ENCODE measurements around the gene TCF23.

- no peak for TF ChIP-seq MAX (IDR thresholded peaks at IDR 0.05)
- no peak for TF ChIP-seq RAD21 (IDR thresholded peaks at IDR 0.05; ENCODE audit: low read depth)
- TF ChIP-seq EP300 (IDR thresholded peaks at IDR 0.05; ENCODE audit: borderline replicate concordance) = no peak
- TF ChIP-seq, protein P1, sequence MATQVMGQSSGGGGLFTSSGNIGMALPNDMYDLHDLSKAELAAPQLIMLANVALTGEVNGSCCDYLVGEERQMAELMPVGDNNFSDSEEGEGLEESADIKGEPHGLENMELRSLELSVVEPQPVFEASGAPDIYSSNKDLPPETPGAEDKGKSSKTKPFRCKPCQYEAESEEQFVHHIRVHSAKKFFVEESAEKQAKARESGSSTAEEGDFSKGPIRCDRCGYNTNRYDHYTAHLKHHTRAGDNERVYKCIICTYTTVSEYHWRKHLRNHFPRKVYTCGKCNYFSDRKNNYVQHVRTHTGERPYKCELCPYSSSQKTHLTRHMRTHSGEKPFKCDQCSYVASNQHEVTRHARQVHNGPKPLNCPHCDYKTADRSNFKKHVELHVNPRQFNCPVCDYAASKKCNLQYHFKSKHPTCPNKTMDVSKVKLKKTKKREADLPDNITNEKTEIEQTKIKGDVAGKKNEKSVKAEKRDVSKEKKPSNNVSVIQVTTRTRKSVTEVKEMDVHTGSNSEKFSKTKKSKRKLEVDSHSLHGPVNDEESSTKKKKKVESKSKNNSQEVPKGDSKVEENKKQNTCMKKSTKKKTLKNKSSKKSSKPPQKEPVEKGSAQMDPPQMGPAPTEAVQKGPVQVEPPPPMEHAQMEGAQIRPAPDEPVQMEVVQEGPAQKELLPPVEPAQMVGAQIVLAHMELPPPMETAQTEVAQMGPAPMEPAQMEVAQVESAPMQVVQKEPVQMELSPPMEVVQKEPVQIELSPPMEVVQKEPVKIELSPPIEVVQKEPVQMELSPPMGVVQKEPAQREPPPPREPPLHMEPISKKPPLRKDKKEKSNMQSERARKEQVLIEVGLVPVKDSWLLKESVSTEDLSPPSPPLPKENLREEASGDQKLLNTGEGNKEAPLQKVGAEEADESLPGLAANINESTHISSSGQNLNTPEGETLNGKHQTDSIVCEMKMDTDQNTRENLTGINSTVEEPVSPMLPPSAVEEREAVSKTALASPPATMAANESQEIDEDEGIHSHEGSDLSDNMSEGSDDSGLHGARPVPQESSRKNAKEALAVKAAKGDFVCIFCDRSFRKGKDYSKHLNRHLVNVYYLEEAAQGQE (IDR thresholded peaks at IDR 0.05; ENCODE audit: low read depth) = no peak
- TF ChIP-seq TEAD4 (IDR thresholded peaks at IDR 0.05) = no peak
- TF ChIP-seq CREB1 (IDR thresholded peaks at IDR 0.05; ENCODE audit: low read depth) = no peak
- no peak for TF ChIP-seq EGR1 (IDR thresholded peaks at IDR 0.05)
- no peak for TF ChIP-seq TAF1 (IDR thresholded peaks at IDR 0.05; ENCODE audit: low read depth)
- TF ChIP-seq NFIC (IDR thresholded peaks at IDR 0.05) = no peak
- no peak for TF ChIP-seq YY1 (IDR thresholded peaks at IDR 0.05; ENCODE audit: low read depth)
- TF ChIP-seq TCF12 (IDR thresholded peaks at IDR 0.05; ENCODE audit: low read depth) = no peak
Observed at GRCh38 chr2:27147935-27148334, 869 bp upstream of the TCF23 start.

Measured in Ishikawa (cell line).